GM21367 (cell line): ENCODE data around the gene ABCF1.
A peak's percentile ranks its signal among the peaks of the same experiment; 100 is the strongest.
"Not testable (repeated sequence)": the region's sequence is repeated elsewhere in the genome, so short reads cannot be mapped to it uniquely, and the experiment has no call there.

Source experiments
- ATAC-seq: cut with Tn5 transposase; IDR thresholded peaks from one replicate; pipeline ENCODE4 v1.9.1; 2021; ENCODE audit not compliant: unreplicated experiment

Gene ABCF1

GRCh38 chr6:30571075-30571761 lies at the start of gene ABCF1:
TSS of gene ABCF1 (plus strand) at chr6:30571442. CDS start at chr6:30571488, 46 bp downstream.
- ATAC-seq: peak; percentile 79

- ATAC-seq: not testable (repeated sequence)
Observed at GRCh38 chr6:30521952-30522351, 49.3 kb upstream of the ABCF1 start.

GRCh38 chr6:30526444-30526843 lies 44.8 kb upstream of the ABCF1 start:
- not testable (repeated sequence) for ATAC-seq

GRCh38 chr6:30529349-30529875 lies 41.8 kb upstream of the ABCF1 start:
- peak; percentile 49 for ATAC-seq

GRCh38 chr6:30530014-30530413 lies 41.2 kb upstream of the ABCF1 start:
- ATAC-seq: no peak

- no peak for ATAC-seq
Observed at GRCh38 chr6:30533460-30534294, 37.6 kb upstream of the ABCF1 start.

- no peak for ATAC-seq
Observed at GRCh38 chr6:30537931-30538330, 33.3 kb upstream of the ABCF1 start.

- no peak for ATAC-seq
Observed at GRCh38 chr6:30541515-30542403, 29.5 kb upstream of the ABCF1 start.

- no peak for ATAC-seq
Observed at GRCh38 chr6:30542404-30542725, 28.9 kb upstream of the ABCF1 start.

- no peak for ATAC-seq
Observed at GRCh38 chr6:30542915-30543314, 28.3 kb upstream of the ABCF1 start.

GRCh38 chr6:30543821-30544220 lies 27.4 kb upstream of the ABCF1 start:
- ATAC-seq: no peak

- no peak for ATAC-seq
Observed at GRCh38 chr6:30544666-30545272, 26.5 kb upstream of the ABCF1 start.

GRCh38 chr6:30547454-30547853 lies 23.8 kb upstream of the ABCF1 start:
- ATAC-seq: no peak

- ATAC-seq: no peak
Observed at GRCh38 chr6:30548375-30548774, 22.9 kb upstream of the ABCF1 start.

- ATAC-seq: no peak
Observed at GRCh38 chr6:30554404-30554803, 16.8 kb upstream of the ABCF1 start.

GRCh38 chr6:30554962-30555815 lies 16.1 kb upstream of the ABCF1 start:
- ATAC-seq: no peak

- no peak for ATAC-seq
Observed at GRCh38 chr6:30555816-30556065, 15.5 kb upstream of the ABCF1 start.

GRCh38 chr6:30556066-30556905 lies 15.0 kb upstream of the ABCF1 start, which contains the start of gene GNL1:
TSS of gene GNL1 (minus strand) at chr6:30556489. CDS start at chr6:30556203, 286 bp downstream.
- peak; percentile 55 for ATAC-seq
